T-helper 2 cell treated with Interferon-gamma antibody and Interleukin-4, amounts not matched to agents 5 μg/mL and 100 μg/mL, for 36 hours (primary cell): ENCODE results near the gene DPY19L3.
"Not testable (repeated sequence)": the region's sequence is repeated elsewhere in the genome, so short reads cannot be mapped to it uniquely, and the experiment has no call there.

Experiments used
- DNase-seq: peaks from one replicate; pipeline ENCODE4 v3.0.0; 2021; ENCODE audit warnings: low spot score
- H3K27ac Mint-ChIP-seq: one replicate; pipeline ENCODE4 v1.8.0; 2021; ENCODE audit warnings: mild to moderate bottlenecking, mixed read lengths
- H3K27me3 Mint-ChIP-seq: one replicate; pipeline ENCODE4 v1.8.0; 2021; ENCODE audit warnings: low read depth, mixed read lengths
- H3K36me3 Mint-ChIP-seq: one replicate; pipeline ENCODE4 v1.8.0; 2021; ENCODE audit warnings: low read depth, mixed read lengths
- H3K4me1 Mint-ChIP-seq: one replicate; pipeline ENCODE4 v1.8.0; 2021; ENCODE audit warnings: low read depth, mixed read lengths
- H3K4me3 Mint-ChIP-seq: one replicate; pipeline ENCODE4 v1.8.0; 2022; ENCODE audit warnings: mild to moderate bottlenecking, moderate library complexity, mixed read lengths
- H3K9me3 Mint-ChIP-seq: one replicate; pipeline ENCODE4 v1.8.0; 2021; ENCODE audit warnings: mixed read lengths

DPY19L3 gene

GRCh38 chr19:32373585-32374295, 31.8 kb upstream of the DPY19L3 start:
- peaks cover 47% of the 10 kb centered on the region for H3K36me3 Mint-ChIP-seq
- no peaks in the 10 kb centered on the region for H3K4me1 Mint-ChIP-seq
- no peak for DNase-seq
- no peaks in the 10 kb centered on the region for H3K27me3 Mint-ChIP-seq
- no peak overlapping the region for H3K4me3 Mint-ChIP-seq
- H3K9me3 Mint-ChIP-seq, result no peaks in the 10 kb centered on the region
- no peak overlapping the region for H3K27ac Mint-ChIP-seq

GRCh38 chr19:32374362-32374761, 31.2 kb upstream of the DPY19L3 start:
- not testable (repeated sequence) for H3K27ac Mint-ChIP-seq, DNase-seq, H3K9me3 Mint-ChIP-seq, H3K27me3 Mint-ChIP-seq, H3K4me3 Mint-ChIP-seq, H3K4me1 Mint-ChIP-seq
- H3K36me3 Mint-ChIP-seq, result peaks cover 45% of the 10 kb centered on the region

DNA sequence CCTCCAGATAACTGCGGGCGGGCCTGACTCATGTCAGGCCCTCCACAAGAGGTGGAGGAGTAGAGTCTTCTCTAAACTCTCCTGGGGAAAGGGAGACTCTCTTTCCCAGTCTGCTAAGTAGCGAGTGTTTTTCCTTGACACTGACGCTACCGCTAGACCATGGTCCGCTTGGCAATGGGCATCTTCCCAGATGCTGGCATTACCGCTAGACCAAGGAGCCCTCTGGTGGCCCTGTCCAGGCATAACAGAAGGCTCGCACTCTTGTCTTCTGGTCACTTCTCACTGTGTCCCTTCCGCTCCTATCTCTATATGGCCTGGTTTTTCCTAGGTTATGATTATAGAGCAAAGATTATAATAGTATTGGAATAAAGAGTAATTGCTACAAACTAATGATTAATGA, 28.5 kb upstream of the DPY19L3 start:
- H3K4me1 Mint-ChIP-seq, DNase-seq, H3K27ac Mint-ChIP-seq, H3K4me3 Mint-ChIP-seq, H3K27me3 Mint-ChIP-seq, H3K9me3 Mint-ChIP-seq: not testable (repeated sequence)
- peaks cover 33% of the 10 kb centered on the region for H3K36me3 Mint-ChIP-seq

GRCh38 chr19:32380269-32380668, 25.3 kb upstream of the DPY19L3 start:
- Mint-ChIP-seq H3K27ac (no peak overlapping the region), H3K4me1 (peaks cover 5% of the 10 kb centered on the region), H3K36me3 (peaks cover 25% of the 10 kb centered on the region), H3K4me3 (no peak overlapping the region), H3K9me3 (no peaks in the 10 kb centered on the region), H3K27me3 (no peaks in the 10 kb centered on the region)
- DNase-seq, result no peak

- DNase-seq, result no peak
- Mint-ChIP-seq H3K27ac (no peak overlapping the region), H3K36me3 (peaks cover 7% of the 10 kb centered on the region), H3K4me1 (peaks cover under 1% of the 10 kb centered on the region), H3K27me3 (no peaks in the 10 kb centered on the region), H3K4me3 (no peak overlapping the region), H3K9me3 (no peaks in the 10 kb centered on the region)
These were observed 17.7 kb upstream of the DPY19L3 start for GRCh38 chr19:32387701-32388392.

GRCh38 chr19:32388393-32388855, 17.1 kb upstream of the DPY19L3 start:
- no peaks in the 10 kb centered on the region for H3K27me3 Mint-ChIP-seq
- H3K9me3 Mint-ChIP-seq, result no peaks in the 10 kb centered on the region
- H3K4me3 Mint-ChIP-seq, result no peak overlapping the region
- H3K36me3 Mint-ChIP-seq, result peaks cover 4% of the 10 kb centered on the region
- H3K27ac Mint-ChIP-seq, result no peak overlapping the region
- no peak for DNase-seq
- H3K4me1 Mint-ChIP-seq, result no peaks in the 10 kb centered on the region

DNA sequence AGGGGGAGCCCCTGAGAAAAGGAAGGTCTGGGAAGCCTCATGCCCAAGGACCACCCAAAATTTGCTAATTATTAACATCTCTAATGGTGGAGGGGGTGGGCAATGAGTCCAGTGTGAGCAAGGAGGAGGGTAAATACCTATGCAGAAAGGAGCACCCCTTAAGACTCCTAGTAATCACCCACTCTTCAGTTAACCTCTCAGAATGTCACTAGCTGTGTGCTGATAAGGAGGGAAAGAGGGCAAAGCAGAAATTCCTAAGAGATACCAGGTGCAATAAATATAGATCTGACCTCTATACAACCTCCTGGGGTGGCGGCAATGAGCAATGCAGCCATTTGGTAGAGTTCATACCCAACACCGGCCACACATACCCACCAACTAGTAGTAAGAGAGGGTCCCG, 12.7 kb upstream of the DPY19L3 start:
- no peak overlapping the region for H3K4me3 Mint-ChIP-seq
- no peaks in the 10 kb centered on the region for H3K27me3 Mint-ChIP-seq
- no peaks in the 10 kb centered on the region for H3K4me1 Mint-ChIP-seq
- DNase-seq, result no peak
- H3K9me3 Mint-ChIP-seq, result no peaks in the 10 kb centered on the region
- H3K27ac Mint-ChIP-seq, result no peak overlapping the region
- no peaks in the 10 kb centered on the region for H3K36me3 Mint-ChIP-seq

GRCh38 chr19:32396046-32396652, 9.4 kb upstream of the DPY19L3 start:
- no peak overlapping the region for H3K4me3 Mint-ChIP-seq
- no peaks in the 10 kb centered on the region for H3K4me1 Mint-ChIP-seq
- H3K27ac Mint-ChIP-seq, result no peak overlapping the region
- DNase-seq, result no peak
- no peaks in the 10 kb centered on the region for H3K9me3 Mint-ChIP-seq
- H3K27me3 Mint-ChIP-seq, result no peaks in the 10 kb centered on the region
- H3K36me3 Mint-ChIP-seq, result no peaks in the 10 kb centered on the region

DNA sequence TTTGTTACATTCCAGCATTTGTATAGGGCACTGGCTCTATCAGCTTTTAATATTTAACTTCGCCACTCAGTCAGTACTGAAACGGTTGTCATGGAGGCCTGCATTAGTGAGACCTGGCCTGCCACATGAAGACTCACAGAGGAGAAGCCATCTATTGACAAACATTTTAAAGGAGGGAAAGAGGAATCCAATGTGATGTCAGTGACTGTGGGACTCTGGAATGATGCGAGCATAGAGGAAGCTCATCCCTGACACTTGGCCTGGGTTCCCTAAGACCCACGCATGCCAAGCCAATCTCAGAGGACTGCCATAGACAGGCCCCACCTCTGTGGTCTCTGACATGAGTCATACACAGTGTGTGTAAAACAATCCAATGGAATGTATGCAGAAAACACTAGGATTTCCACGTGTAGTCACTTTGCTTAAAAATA, 7.9 kb upstream of the DPY19L3 start:
- no peaks in the 10 kb centered on the region for H3K27me3 Mint-ChIP-seq
- peaks cover 3% of the 10 kb centered on the region for H3K36me3 Mint-ChIP-seq
- no peak overlapping the region for H3K27ac Mint-ChIP-seq
- DNase-seq, result no peak
- H3K4me3 Mint-ChIP-seq, result no peak overlapping the region
- H3K4me1 Mint-ChIP-seq, result no peaks in the 10 kb centered on the region
- no peaks in the 10 kb centered on the region for H3K9me3 Mint-ChIP-seq

GRCh38 chr19:32401992-32402391, 3.6 kb upstream of the DPY19L3 start:
- peaks cover 9% of the 10 kb centered on the region for H3K4me1 Mint-ChIP-seq

DNA sequence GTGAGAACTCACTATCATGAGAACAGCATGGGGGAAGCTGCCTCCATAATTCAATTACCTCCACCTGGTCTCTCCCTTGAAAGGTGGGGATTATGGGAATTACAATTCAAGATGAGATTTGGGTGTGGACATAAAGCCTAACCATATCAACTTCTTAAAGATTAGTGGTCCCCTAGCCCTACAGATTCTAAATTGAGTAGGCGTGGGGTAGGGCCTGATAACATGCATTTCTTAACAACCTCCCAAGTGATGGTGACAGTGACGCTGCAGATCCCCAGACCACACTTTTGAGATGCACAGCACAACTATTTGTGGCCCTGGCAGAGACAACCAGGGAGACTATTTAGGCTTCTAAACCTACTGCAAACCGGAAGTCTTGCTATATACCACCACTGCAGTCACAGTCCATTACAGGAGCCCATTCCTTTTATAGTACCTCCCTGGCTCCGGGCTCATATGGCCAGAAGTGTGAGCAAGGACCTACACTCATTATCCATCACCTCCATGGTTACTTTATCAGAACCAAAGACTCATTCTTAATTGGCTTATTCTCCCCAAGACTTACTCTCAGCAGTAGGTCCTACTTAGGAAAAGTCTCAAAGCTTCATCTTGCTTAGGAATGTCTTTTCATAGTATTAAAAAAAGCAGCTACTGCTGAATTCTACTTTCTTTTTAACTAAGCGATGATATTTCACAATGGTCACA, 2.1 kb upstream of the DPY19L3 start:
- H3K4me3 Mint-ChIP-seq, result peak overlapping the region; percentile 87
- H3K27ac Mint-ChIP-seq, result no peak overlapping the region
- peaks cover 9% of the 10 kb centered on the region for H3K4me1 Mint-ChIP-seq
- no peak for DNase-seq
- H3K36me3 Mint-ChIP-seq, result peaks cover 3% of the 10 kb centered on the region
- no peaks in the 10 kb centered on the region for H3K27me3 Mint-ChIP-seq
- H3K9me3 Mint-ChIP-seq, result no peaks in the 10 kb centered on the region

More at GRCh38 chr19:32401992-32402391, 3.6 kb upstream of the DPY19L3 start:
- Mint-ChIP-seq H3K27me3 (no peaks in the 10 kb centered on the region), H3K9me3 (no peaks in the 10 kb centered on the region), H3K36me3 (peaks cover 3% of the 10 kb centered on the region), H3K4me3 (no peak overlapping the region), H3K27ac (no peak overlapping the region)
- no peak for DNase-seq

DNA sequence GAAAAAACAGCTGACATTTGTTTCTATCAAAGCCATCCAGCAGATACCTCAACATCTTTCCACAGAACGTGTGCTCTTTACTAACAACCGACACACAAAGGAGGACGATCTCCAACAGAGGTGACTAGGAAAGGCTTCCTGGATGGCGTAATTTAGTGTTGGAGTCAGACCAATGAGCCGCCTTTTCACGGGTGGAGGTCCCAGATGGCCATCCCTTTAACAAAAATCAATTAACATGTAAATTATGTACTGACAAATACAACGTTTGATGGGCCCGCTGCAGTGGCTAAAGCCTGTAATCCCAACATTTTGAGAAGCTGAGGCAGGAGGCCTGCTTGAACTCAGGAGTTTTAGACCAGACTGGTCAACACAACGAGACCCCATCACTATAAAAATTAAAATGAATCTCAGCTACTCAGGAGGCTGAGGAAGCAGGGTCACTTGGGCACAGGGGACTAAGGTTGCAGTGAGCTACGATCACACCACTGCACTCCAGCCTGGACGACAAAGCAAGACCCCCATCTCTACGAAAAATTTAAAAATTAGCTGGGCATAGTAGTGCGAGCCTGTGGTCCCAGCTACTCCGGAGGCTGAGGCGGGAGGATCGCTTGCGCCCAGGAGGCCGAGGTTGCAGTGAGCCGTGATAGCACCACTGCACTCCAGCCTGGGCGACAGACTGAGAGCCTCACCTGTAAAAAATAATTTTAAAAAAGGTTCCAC, 1.2 kb upstream of the DPY19L3 start:
- Mint-ChIP-seq H3K27me3 (no peaks in the 10 kb centered on the region), H3K4me1 (peaks cover 9% of the 10 kb centered on the region), H3K36me3 (peaks cover 3% of the 10 kb centered on the region), H3K4me3 (peak overlapping the region; percentile 87), H3K27ac (peak overlapping the region; percentile 85), H3K9me3 (no peaks in the 10 kb centered on the region)
- no peak for DNase-seq

DNA sequence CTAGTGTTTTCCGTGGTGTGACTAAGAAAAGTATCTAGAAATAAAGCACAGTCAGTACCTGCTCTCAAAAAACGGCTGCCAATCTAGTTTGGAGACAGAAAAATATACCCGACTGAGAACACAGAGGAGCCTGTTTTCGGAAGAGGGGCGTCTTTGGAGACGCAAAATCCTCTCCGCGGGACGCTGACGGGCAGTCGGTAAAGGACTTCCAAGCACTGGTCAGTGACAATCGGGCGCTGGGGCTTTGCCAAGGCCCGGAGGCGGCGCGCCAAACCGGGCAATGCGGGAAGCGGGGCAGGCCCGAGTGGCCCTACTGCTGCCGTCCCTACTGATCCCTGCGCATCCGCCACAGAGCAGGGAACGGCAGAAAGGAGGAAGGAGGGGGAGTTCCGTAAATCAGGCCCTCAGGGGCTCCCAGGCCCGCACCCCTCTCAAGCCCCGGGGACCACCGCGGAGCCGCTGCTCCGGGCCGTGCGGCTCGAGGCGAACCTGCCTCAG, 588 bp upstream of the DPY19L3 start:
- peak overlapping the region; percentile 85 for H3K27ac Mint-ChIP-seq
- peaks cover 3% of the 10 kb centered on the region for H3K36me3 Mint-ChIP-seq
- H3K27me3 Mint-ChIP-seq, result no peaks in the 10 kb centered on the region
- DNase-seq, result peak; percentile 10
- peak overlapping the region; percentile 87 for H3K4me3 Mint-ChIP-seq
- H3K9me3 Mint-ChIP-seq, result no peaks in the 10 kb centered on the region
- peaks cover 9% of the 10 kb centered on the region for H3K4me1 Mint-ChIP-seq
